RPMI7951 (cell line): ENCODE measurements around the gene STKLD1. TPM values are rescaled to one million over a fixed set of nuclear protein-coding genes. Genes with fewer than 3 reads are reported as not detected.
"Not testable (repeated sequence)": the region's sequence is repeated elsewhere in the genome, so short reads cannot be mapped to it uniquely, and the experiment has no call there.

Experiments
- DNase-seq: peaks from one replicate; pipeline ENCODE4 v3.0.0-alpha.2; 2012; ENCODE audit warnings: low read depth
- total RNA-seq: library from RNA; depleted of rRNA; stranded (reverse); fragments of >200 nt; shearing (Covaris generic); gene quantifications from 2 replicates; pipeline ENCODE4 v1.2.3, GENCODE V29; 2014

Gene STKLD1
- total RNA-seq, 1 experiment from 2014 or later: 1.7 TPM

DNA sequence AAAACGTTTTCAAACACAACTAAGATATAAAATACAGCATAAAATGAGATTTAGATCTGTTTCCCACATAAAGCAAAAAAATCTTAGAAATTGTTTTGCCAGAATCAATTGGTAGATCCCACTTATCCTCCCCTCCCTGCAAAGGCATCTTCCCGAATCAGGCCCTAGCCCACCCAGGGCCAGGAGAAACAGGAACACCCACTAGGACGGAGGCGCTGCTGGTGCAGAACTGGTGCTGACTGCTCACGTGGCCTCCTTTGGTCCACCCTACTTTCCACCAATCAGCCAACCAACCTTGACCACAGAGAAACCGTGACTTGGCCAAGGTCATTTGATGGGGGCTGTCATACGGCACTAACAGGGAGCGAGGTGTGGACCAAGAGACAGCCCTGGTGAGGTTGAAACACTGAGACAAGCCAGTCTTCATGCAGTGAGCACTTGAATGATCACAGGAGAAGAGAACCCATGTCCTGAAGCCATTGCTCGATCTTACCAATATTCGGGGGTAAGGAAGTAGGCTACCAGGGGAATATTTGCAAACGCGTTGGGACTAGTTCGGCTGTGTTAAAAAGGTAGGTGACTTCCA, 14.6 kb upstream of the STKLD1 start:
- DNase-seq: no peak

DNA sequence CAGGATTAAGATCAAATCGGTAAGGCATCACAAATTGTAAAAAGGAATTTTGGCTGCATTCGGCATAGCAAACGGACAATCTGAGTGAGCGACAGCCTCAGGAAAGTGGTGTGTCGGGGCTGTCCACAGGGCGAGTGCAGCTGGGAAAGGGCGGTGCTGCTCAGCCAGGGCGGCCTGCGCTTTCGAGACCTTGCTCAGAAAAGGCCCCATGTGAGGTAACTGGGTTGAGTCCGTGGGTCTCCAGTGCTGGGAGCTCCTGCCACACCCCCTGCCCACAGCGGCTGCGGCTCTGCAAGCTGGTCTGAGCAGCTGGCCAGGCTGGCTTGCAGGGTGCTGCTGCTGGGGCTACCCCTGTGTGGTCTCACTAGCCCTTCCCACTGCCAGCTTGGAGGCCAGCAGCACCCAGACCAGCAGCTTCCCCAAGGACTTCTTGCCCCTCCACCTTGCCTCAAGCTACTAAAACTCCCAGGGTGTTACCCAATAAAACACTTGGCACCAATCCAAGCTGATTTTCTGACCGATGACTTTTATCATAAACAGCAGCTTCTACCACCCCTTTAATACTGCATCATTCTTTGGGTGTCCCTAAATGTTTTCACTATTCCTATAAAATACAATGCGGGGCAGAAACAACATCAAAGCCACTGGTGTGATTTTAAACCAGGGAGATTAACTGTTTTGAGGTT, 13.7 kb upstream of the STKLD1 start:
- no peak for DNase-seq

DNA sequence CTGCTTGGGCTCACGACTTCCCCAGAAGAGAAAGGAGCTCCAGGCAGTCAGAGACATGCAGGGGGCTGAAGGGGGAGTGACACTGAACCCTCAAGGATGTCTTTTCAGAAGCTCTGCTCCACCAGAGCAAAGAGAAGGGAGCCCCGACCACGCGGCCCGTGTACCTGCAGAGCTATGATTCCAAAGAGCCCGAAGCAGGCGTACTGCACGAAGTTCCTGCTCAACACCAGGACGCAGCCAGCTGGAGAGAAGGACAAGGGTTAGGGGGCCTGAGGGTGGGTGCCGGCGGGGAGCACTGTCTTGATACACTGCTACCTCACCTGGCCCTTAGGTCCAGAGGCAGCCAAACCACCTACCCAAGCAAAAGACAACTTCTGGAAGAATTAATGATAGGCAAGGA, 9.7 kb upstream of the STKLD1 start:
- no peak for DNase-seq

DNA sequence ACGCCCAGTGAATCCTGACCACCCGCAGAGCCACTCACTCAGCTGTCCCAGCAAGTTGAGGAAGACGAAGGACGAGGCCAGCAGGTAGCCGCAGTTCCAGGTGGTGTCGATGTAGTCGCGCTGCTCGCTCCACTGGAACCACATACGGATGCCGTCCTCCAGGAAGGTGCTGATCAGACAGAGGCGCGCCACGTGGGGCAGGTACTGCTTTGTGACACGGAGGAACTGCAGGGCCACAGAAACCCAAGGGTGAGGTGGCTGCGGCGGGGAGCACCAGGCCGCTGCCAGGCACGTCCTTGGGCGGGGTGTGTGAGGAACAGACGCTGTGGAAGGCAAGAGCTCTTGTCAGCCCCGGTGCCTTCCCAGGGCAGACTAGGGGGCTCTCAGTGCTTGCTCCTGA, 8.9 kb upstream of the STKLD1 start:
- DNase-seq: no peak

DNA sequence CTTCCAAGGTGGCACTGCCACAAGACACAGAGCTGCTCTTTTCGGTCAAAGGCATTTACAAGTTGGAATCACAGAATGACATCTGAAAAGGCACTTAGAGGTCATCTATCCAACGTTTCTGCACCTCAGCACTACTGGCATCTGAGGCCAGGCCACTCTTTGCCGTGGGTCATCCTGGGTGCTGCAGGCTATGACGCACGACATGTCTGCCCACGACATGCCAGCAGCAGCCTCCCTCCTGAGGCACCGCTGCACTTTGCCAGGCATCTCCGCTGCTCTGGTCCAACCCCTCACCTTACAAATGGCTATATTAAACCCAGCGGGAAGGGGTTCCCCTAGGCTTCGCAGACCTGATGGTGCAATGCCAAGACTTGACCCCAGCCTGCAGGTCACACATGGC, 8.4 kb upstream of the STKLD1 start:
- no peak for DNase-seq

DNA sequence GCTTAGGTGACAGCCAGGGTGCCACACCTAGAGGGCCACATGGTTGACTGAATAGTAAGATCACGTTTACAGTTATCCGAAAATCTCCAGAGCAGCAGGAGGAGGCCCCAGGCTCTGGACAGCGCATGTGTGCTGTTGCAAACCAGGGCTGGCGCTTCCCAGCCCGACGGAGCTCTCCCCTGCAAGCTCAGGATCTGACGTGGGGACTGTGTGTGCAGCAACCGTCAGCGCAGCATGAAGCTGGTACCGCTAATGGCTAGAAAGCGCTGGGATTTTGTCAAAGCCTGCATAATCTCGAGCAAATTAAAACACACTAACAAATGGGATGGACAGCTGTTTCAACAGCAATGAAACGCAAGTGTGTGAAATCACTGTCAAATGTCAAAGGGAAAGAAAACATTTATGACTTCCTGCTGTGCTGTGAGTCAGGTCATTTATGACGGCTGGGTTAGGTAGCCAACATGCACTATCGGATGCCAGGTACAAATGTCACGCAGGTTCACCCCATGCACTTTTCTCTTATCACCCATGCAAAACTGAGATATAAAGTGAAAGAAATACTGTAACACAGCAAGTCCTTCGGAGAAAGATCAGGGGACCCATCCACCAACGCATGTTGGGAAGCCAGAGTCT, 7.8 kb upstream of the STKLD1 start:
- no peak for DNase-seq

DNA sequence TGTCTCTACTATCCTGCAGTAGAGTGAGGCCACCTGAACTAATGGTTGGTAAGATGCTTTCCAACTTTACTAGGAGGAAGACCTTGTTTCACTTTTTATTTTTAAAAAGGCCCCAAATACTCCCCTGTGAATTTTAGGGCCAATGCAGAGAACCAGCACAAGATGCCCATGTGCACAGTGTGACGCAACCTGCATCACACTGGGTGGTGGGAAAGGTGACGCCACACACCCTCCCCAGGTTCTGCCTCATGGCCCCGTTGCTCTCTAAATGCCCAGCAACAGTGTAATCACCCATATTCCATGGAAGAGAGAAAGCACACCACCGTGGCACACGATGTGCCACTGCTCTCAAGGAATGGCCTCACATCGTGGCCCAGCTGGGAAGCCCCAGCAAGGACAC, 6.7 kb upstream of the STKLD1 start:
- DNase-seq: no peak

DNA sequence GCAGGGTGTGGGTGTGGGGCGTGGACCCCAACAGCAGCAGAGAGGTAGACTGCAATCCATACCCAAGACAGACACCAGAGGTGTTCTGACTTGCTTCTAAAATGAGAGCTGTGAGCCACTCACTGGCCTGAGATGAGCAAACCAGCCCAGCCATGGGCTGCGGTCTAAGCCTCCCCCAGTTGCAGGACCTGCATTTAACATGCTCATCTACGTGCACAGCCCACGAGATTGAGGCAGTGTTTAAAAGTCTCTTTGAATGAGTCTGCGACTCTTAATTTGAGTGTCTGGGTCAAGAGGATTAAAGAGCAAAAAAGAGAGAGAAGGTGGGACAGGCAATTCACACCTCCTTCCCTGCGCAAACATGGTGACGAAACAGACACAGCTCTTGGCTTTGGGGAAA, 6.2 kb upstream of the STKLD1 start:
- DNase-seq: no peak

DNA sequence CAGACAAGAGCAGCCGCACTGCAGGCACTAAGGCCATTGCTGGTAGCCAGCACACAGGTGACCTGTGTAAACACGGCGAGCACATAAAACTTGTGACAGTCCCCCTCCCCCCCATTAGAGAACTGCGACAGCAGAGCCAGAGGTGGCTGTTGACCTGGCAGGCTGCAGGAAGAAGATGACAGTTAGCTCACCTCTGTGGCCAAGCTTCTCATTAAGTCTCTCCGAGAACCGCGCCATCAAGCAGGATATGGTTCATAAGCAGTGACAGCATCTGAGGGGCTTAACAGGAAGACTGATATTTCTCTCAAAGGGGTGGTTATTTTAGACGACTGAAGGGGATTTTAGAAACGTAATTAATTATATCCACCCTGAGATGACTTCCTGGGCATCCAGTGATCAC, 5.5 kb upstream of the STKLD1 start:
- DNase-seq: no peak

DNA sequence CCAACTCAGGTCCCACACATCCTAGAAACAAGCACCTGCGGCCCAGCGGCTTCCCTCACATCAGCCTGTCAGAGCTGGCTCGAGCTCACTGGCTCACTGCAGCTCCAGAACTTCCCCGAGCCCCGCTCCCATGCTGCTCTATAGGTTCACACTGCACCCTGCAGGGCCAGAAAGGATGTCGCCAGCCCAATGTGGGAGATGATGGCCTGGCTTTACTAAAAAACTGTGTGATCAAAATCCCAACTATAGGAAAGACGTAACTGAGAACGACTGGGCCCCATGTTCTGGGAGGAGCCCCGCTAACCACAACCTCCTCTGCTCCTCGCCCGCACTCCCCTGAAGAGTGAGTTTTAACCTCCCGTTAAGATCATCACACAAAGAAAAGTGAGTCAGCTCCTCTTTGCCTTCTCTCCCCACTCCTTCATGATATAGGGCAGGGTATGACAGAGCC, 4.9 kb upstream of the STKLD1 start:
- DNase-seq: no peak

DNA sequence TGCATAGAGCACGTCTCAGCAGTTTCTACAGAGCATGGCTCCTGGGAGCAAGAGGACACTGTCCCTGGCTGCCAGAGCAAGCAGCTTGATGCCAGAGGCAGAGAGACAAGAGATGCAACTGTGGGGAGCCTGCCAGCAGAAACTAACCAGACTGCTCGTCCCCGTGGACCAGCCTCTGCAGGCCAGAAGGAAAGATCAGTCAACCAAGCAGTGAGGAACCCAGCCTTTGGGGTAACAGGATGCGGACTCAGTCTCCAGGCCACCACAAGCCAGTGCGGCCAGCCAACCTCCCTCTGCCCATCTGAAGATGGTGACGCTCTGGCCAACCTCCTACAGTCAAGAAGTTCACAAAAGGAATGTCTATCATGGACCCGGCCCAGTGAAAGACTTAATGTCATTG, 4.0 kb upstream of the STKLD1 start:
- no peak for DNase-seq

DNA sequence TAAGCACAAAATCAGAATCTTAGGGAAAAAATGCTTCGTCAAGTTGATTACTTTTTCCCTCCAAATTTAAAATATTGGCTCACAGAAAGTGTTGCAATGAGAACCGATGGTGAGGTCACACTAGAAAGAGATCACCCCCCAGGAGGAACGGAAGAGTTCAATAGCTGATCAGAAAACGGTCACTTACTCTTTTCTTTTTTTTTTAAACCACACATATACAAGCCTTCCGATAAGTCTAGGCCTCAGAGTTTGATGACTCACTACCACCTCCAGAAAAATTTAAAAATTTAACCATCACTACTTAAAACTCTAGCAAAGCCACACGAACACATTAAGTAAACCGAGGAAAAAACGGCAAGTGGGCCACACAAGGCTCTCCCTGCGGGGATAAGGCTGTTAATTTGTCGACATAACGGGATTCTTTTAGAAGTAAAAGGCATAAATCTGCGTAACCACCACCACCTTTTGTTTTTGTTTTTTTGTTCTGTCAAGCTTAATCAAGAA, 1.5 kb upstream of the STKLD1 start:
- peak; percentile 46 for DNase-seq

DNA sequence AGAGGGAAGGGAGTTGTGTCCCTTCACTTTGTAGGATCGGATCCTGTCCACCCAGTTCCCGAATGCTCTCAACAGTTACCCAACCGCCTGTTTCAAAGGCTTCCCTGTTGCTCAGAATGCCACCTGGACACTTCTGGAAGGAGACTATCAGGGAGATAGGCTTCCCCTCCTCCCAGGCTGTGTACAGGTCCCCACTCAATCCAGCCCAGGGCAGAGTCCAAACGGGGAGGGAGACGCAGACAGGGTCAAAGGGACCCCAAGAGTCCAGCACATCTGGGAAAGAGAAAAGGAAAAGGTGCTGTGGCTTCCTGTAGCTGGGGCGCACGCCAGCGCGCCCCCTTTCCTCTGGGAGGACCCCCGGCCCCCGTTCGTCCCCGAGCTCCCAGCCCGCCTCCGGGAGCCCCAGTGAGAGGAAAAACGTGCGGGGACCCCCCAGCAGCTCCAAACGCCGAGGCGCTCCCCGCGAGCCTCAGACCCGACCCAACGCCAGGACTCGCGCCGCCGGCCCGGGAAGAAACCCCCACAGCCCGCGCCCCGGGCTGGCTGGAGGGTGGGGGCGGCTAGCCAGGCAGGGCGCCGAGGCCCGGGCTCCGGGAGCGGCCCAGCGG, 946 bp upstream of the STKLD1 start:
- peak; percentile 24 for DNase-seq

DNA sequence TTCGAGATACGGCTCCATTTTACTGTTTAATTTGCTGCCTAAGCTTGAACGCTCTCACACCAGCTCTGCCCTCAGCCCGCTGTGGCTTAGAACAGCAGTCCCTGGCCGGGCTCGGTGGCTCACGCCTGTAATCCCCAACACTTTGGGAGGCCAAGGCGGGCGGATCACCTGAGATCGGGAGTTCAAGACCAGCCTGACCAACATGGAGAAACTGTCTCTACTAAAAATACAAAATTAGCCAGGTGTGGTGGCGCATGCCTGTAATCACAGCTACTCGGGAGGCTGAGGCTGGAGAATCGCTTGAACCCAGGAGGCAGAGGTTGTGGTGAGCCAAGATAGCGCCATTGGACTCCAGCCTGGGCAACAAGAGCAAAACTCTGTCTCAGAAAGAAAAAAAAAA, 1.1 kb downstream of the STKLD1 start:
- DNase-seq: not testable (repeated sequence)

DNA sequence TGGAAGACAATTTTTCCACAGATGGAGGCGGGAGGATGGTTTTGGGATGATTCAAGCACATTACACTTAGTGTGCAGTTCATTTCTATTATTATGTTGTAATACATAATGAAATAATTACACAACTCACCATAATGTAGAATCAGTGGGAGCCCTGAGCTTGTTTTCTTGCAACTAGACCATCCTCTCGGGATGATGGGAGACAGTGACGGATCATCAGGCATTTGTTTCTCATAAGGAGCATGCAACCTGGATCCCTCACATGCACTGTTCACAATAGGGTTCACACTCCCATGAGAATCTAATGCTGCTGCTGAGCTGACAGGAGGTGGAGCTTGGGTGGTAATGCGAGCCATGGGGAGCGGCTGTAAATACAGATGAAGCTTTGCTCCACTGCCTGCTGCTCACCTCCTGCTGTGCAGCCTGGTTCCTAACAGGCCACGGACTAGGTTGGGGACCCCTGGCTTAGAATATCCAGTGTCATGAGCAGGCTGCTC, 1.6 kb downstream of the STKLD1 start:
- peak; percentile 43 for DNase-seq

DNA sequence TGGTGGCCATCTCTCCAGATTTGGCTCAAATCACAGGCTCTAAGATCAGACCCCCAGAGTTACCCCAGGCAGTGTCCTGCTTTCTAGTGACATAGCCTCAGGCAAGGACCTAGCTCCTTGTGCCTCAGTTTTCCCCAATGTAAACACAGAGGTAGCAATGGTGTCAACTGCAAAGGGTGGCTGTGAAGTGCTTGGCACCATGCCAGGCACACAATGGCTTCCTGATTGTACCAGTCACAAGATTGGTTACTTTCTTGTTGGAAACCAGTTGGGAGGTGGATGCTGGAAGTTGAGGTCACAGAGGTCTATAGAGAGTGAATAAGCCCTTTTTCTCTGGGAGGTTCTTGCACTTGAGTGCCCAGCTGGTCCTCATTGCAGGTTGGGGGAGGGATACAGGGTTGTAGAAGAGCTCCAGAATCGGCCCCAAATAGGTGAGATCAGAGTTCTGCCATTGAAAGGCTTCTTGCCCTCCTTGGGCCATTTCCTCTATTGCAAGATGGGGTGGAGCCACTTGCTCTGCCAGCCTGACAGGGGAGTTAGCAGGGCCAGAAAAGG, 2.3 kb downstream of the STKLD1 start:
- no peak for DNase-seq

DNA sequence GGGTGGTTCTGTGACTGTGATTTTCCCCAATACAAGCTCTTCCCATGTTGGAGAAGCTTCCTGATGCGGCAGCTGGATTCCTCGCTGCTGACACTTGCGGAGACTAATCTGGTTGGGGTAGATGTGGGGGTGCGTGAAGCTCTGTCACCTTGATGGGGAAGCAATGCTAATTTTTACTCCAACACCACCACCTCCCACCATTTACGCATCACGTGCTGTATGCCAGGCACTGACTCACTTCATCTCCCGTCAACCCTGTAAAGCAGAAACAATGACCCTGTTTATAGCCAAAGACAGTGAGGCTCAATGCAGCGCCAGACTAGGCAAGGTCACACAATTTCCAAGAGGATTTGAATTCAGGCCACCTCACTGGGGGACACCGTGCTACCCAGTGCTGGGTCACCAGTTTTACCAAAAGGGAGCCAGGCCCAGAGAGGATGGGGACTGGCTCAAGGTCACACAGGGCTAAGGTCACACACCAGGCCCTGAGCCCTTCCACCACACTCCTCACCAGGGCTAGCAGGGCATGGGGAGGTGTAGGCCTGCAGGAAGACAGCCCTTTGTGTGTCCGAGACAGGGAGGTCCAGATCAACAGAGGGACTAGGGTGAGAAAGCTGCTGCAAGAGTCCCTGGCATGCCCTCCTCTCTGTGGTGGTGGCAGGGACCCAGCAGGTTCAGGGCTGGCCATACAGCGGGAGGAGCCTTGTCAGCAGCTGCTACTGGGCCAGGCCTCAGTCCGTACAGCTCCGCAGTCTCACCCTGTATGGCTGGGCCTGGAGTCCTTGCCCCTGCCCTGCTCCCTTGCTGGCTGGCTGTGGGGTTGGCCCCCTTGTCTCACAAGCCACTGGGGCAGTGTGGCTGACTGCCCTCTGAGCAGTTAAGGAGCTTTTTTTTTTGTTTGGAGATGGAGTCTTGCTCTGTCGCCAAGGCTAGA, 3.3 kb downstream of the STKLD1 start:
- no peak for DNase-seq

DNA sequence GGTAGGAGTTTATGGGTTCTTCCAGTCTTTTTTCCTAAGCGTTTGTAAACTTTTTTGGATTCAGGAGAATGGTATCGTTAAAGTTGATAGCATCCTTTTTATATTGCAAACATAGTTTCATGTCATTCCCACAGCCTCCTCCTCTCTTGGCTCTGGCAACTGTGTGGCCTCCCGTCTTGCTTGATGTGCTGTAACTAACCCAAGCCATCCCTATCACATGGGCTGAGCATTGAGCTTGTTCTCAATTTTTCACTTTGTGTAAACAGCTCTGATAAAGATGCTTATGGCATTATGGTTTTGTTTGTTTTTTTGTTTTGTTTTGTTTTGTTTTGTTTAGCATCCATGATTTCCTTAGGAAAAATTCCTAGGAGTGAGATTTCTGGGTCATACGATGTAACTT, 4.6 kb downstream of the STKLD1 start:
- DNase-seq: no peak

DNA sequence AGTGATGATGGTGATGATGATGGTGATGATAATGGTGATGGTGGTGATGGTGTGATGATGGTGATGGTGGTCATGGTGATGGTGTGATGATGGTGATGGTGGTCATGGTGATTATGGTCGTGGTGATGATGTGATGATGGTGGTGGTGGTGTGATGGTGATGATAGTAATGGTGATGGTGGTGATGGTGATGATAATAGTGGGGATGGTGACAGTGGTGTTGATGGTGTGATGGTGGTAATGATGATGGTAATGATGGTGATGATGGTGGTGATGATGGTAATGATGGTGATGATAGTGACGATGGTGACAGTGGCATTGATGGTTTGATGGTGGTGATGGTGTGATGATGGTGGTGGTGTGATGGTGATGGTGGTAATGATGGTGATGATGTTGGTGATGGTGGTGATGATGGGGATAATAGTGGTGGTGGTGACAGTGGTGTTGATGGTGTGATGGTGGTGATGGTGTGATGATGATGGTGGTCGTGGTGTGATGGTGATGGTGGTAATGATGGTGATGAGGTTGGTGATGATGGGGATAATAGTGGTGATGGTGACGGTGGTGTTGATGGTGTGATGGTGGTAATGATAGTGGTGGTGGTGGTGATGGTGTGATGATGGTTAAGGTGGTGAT, 6.5 kb downstream of the STKLD1 start:
- DNase-seq: no peak

DNA sequence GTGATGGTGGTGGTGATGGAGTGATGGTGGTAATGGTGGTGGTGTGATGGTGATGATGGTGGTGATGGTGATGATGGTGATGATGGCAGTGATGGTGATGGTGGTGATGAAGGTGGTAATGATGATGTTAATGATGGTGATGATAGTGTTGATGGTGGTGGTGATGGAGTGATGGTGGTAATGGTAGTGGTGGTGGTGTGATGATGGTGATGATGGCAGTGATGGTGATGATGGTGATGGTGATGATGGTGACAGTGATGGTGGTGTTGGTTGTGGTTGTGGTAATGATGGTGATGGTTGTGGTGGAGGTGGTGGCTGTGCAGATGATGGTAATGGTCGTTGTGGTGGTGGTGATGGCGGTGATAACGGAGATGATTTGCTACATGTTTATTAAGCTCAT, 7.3 kb downstream of the STKLD1 start:
- DNase-seq: no peak
